H1 (cell line): Measurements from ENCODE around the gene KLF2. TPM values are rescaled to one million over a fixed set of nuclear protein-coding genes. Genes with fewer than 3 reads are reported as not detected.

Experiments used
- CTCF ChIA-PET: fragments of 300-600 bp; sonication (Branson Sonifier 250); formaldehyde crosslinking; loops from one replicate; lab custom pipeline; 2021; ENCODE audit not compliant: partially characterized antibody; lab: Charles Lee
- POLR2A ChIA-PET: fragments of 300-600 bp; sonication (Branson Sonifier 250); formaldehyde crosslinking; loops from one replicate; lab custom pipeline; 2021; ENCODE audit warnings: inconsistent platforms; ENCODE audit not compliant: partially characterized antibody; lab: Charles Lee
- DNase-seq, 2 experiments: peaks; one replicate each; pipeline versions ENCODE4 v3.0.0 to v3.0.0-alpha.2; 2010 to 2022; ENCODE audit warnings: low spot score in 2 of 2, low read depth in 1 of 2, mixed read lengths in 1 of 2
- FAIRE-seq: peaks from 2 replicates; lab custom pipeline; 2011; peaks lifted over from hg19 to GRCh38; lab: Jason Lieb, UNC
- H2AFZ ChIP-seq: 2 replicates; pipeline ENCODE4 v1.8.1; 2012; ENCODE audit warnings: low read length, inconsistent platforms
- H2AK5ac ChIP-seq: 2 replicates; pipeline ENCODE4 v1.6.1; 2013; ENCODE audit warnings: low read depth, low read length
- H2BK120ac ChIP-seq: replicated peaks from 2 replicates; pipeline ENCODE3; 2013; ENCODE audit warnings: low read depth, low read length, inconsistent platforms
- H2BK12ac ChIP-seq: 2 replicates; pipeline ENCODE4 v1.6.1; 2013; ENCODE audit warnings: low read depth, low read length
- H2BK15ac ChIP-seq: 2 replicates; pipeline ENCODE4 v1.6.1; 2013; ENCODE audit warnings: low read length
- H2BK20ac ChIP-seq: 2 replicates; pipeline ENCODE4 v1.6.1; 2013; ENCODE audit warnings: low read length
- H2BK5ac ChIP-seq: 2 replicates; pipeline ENCODE4 v1.6.1; 2013; ENCODE audit warnings: low read depth, low read length
- H3K14ac ChIP-seq: 2 replicates; pipeline ENCODE4 v1.6.1; 2013; ENCODE audit warnings: inconsistent platforms; ENCODE audit not compliant: insufficient read length
- H3K18ac ChIP-seq: 2 replicates; pipeline ENCODE4 v1.6.1; 2013; ENCODE audit warnings: low read length; ENCODE audit errors: extremely low read depth
- H3K23ac ChIP-seq: 2 replicates; pipeline ENCODE4 v1.6.1; 2013; ENCODE audit warnings: inconsistent platforms; ENCODE audit not compliant: insufficient read length
- H3K23me2 ChIP-seq: 2 replicates; pipeline ENCODE4 v1.6.1; 2013; ENCODE audit warnings: low read depth, low read length
- H3K27ac ChIP-seq: 2 replicates; pipeline ENCODE4 v1.6.1; 2011; ENCODE audit warnings: low read depth, low read length, inconsistent platforms
- H3K27me3 ChIP-seq, 4 experiments: replicated peaks in 1 of 4; 1 replicate in 1 of 4; 2 replicates in 3 of 4; pipeline versions ENCODE4 v1.6.1 to v1.8.1; 2011 to 2013; ENCODE audit warnings: low read length in 3 of 4, mild to moderate bottlenecking in 3 of 4, inconsistent platforms in 2 of 4, mixed read lengths in 2 of 4, moderate library complexity in 1 of 4; ENCODE audit not compliant: control insufficient read depth in 3 of 4, insufficient read depth in 3 of 4; ENCODE audit errors: extremely low read depth in 1 of 4
- H3K36me3 ChIP-seq, 4 experiments: 2 replicates each; pipeline versions ENCODE4 v1.6.1 to v1.8.1; 2011 to 2013; ENCODE audit warnings: mild to moderate bottlenecking in 4 of 4, low read length in 3 of 4, moderate library complexity in 2 of 4, control low read depth in 1 of 4, inconsistent platforms in 1 of 4; ENCODE audit not compliant: insufficient read depth in 4 of 4, control insufficient read depth in 2 of 4
- H3K4ac ChIP-seq: replicated peaks from 2 replicates; pipeline ENCODE3; 2013; ENCODE audit warnings: low read length, low read depth, mixed read lengths, inconsistent platforms; ENCODE audit not compliant: insufficient read length
- H3K4me1 ChIP-seq, 4 experiments: replicated peaks in 1 of 4; 1 replicate in 1 of 4; 2 replicates in 3 of 4; pipeline versions ENCODE4 v1.6.1 to v1.8.1; 2011 to 2013; ENCODE audit warnings: low read length in 3 of 4, inconsistent platforms in 2 of 4, mixed read lengths in 1 of 4; ENCODE audit not compliant: insufficient read depth in 4 of 4, control insufficient read depth in 3 of 4
- H3K4me2 ChIP-seq, 2 experiments: 2 replicates each; pipeline versions ENCODE4 v1.6.1 to v1.8.1; 2011 to 2013; ENCODE audit warnings: low read depth in 2 of 2, low read length in 2 of 2, control low read depth in 1 of 2, inconsistent platforms in 1 of 2, mild to moderate bottlenecking in 1 of 2; ENCODE audit not compliant: insufficient read depth in 1 of 2
- H3K4me3 ChIP-seq, 4 experiments: fragments of 200-600, 300-600 bp in 1 of 4; sonication (generic), shearing (Covaris generic), sonication (Bioruptor Twin) in 1 of 4; 2 replicates each; pipeline versions ENCODE4 v1.5.1 to v1.8.1; 2011 to 2016; ENCODE audit warnings: low read length in 4 of 4, low read depth in 3 of 4, control low read depth in 2 of 4, inconsistent platforms in 2 of 4, mild to moderate bottlenecking in 2 of 4, mixed read lengths in 1 of 4, moderate library complexity in 1 of 4; ENCODE audit not compliant: insufficient read depth in 2 of 4; ENCODE audit errors: extremely low read depth in 1 of 4
- H3K56ac ChIP-seq: replicated peaks from 2 replicates; pipeline ENCODE3; 2013; ENCODE audit warnings: low read depth, mild to moderate bottlenecking, mixed read lengths, low read length, inconsistent platforms; ENCODE audit not compliant: insufficient read length
- H3K79me1 ChIP-seq: 2 replicates; pipeline ENCODE4 v1.6.1; 2013; ENCODE audit warnings: low read depth, low read length, control low read depth
- H3K79me2 ChIP-seq, 2 experiments: 2 replicates each; pipeline versions ENCODE4 v1.6.1 to v1.8.1; 2012 to 2013; ENCODE audit warnings: low read length in 2 of 2, mild to moderate bottlenecking in 2 of 2, inconsistent platforms in 1 of 2; ENCODE audit not compliant: insufficient read depth in 2 of 2, control insufficient read depth in 1 of 2
- H3K9ac ChIP-seq, 4 experiments: replicated peaks in 1 of 4; 1 replicate in 1 of 4; 2 replicates in 3 of 4; pipeline versions ENCODE4 v1.6.1 to v1.8.1; 2011 to 2013; ENCODE audit warnings: low read depth in 3 of 4, low read length in 3 of 4, control low read depth in 2 of 4, mild to moderate bottlenecking in 2 of 4, moderate library complexity in 2 of 4, inconsistent platforms in 1 of 4; ENCODE audit errors: extremely low read depth in 1 of 4
- H3K9me3 ChIP-seq, 2 experiments: 2 replicates each; pipeline versions ENCODE4 v1.6.1 to v1.8.1; 2012 to 2013; ENCODE audit warnings: mild to moderate bottlenecking in 2 of 2, moderate library complexity in 2 of 2, control low read depth in 1 of 2, inconsistent platforms in 1 of 2, low read depth in 1 of 2, low read length in 1 of 2, mixed read lengths in 1 of 2; ENCODE audit not compliant: insufficient read depth in 2 of 2
- H4K20me1 ChIP-seq, 2 experiments: replicated peaks in 1 of 2; 2 replicates each; pipeline versions ENCODE3 to v1.8.1; 2011 to 2013; ENCODE audit warnings: inconsistent platforms in 2 of 2, low read length in 2 of 2, mild to moderate bottlenecking in 1 of 2; ENCODE audit not compliant: insufficient read depth in 2 of 2, control insufficient read depth in 1 of 2
- H4K5ac ChIP-seq: 2 replicates; pipeline ENCODE4 v1.6.1; 2013; ENCODE audit warnings: low read length, low read depth, mixed read lengths, inconsistent platforms; ENCODE audit not compliant: insufficient read length
- H4K8ac ChIP-seq: 2 replicates; pipeline ENCODE4 v1.8.0; 2013; ENCODE audit warnings: mild to moderate bottlenecking, moderate library complexity, low read length, inconsistent platforms; ENCODE audit not compliant: insufficient read depth; ENCODE audit errors: extremely low read depth
- H4K91ac ChIP-seq: replicated peaks from 2 replicates; pipeline ENCODE3; 2013; ENCODE audit warnings: low read length, mixed read lengths, inconsistent platforms; ENCODE audit not compliant: insufficient read length
- GTF2F1 ChIP-seq: IDR thresholded peaks from 2 replicates; pipeline ENCODE4 v1.6.1; 2012; ENCODE audit warnings: low read depth, low read length, improper control_type of control experiment, borderline replicate concordance
- JUN ChIP-seq: IDR thresholded peaks from 2 replicates; pipeline ENCODE4 v1.6.1; 2011; ENCODE audit warnings: low read depth, mild to moderate bottlenecking, improper control_type of control experiment, low read length
- JUND ChIP-seq: IDR thresholded peaks from 2 replicates; pipeline ENCODE4 v1.6.1; 2011; ENCODE audit warnings: mild to moderate bottlenecking, improper control_type of control experiment, low read length
- NRF1 ChIP-seq: IDR thresholded peaks from 2 replicates; pipeline ENCODE4 v1.6.1; 2011; ENCODE audit warnings: mild to moderate bottlenecking, low read depth, low read length, improper control_type of control experiment
- RAD21 ChIP-seq, 2 experiments: IDR thresholded peaks in 1 of 2; conservative IDR thresholded peaks in 1 of 2; 2 replicates each; pipeline ENCODE4 v1.6.1; 2011; ENCODE audit warnings: low read depth in 2 of 2, low read length in 2 of 2, improper control_type of control experiment in 1 of 2, inconsistent platforms in 1 of 2, mild to moderate bottlenecking in 1 of 2, moderate library complexity in 1 of 2
- RFX5 ChIP-seq: IDR thresholded peaks from 2 replicates; pipeline ENCODE4 v1.6.1; 2011; ENCODE audit warnings: low read depth, low read length, improper control_type of control experiment, borderline replicate concordance
- SIRT6 ChIP-seq: IDR thresholded peaks from one replicate; pipeline ENCODE4 v1.7.1; 2012; ENCODE audit warnings: low read length, inconsistent platforms
- SP4 ChIP-seq: IDR thresholded peaks from 2 replicates; pipeline ENCODE4 v1.6.1; 2012; ENCODE audit warnings: low read length, inconsistent platforms
- YY1 ChIP-seq: IDR thresholded peaks from 2 replicates; pipeline ENCODE4 v1.6.1; 2011; ENCODE audit warnings: low read depth, mild to moderate bottlenecking, low read length
- WGBS, 2 experiments: shearing (Covaris generic) in 1 of 2; methylation state at CpG; one replicate each; pipeline versions ENCODE4 v1.1.6 to v1.1.7; 2013 to 2015; ENCODE audit warnings: low lambda C conversion rate in 2 of 2, mixed read lengths in 2 of 2, inconsistent platforms in 1 of 2, low coverage in 1 of 2, missing lambda C conversion rate in 1 of 2; ENCODE audit not compliant: insufficient replicate concordance in 2 of 2, insufficient coverage in 1 of 2, insufficient read length in 1 of 2; ENCODE audit errors: extremely low coverage in 1 of 2, missing lambda C conversion rate in 1 of 2; 5-methylcytosine and 5-hydroxymethylcytosine counted together
- polyA plus RNA-seq, 7 experiments: library from polyadenylated mRNA; depleted of rRNA in 3 of 7; stranded (reverse) in 5 of 7; unstranded in 2 of 7; fragments of >200 nt in 5 of 7; fragments of 200-250 nt in 2 of 7; gene quantifications; 1 replicate in 5 of 7; 2 replicates in 1 of 7; 4 replicates in 1 of 7; pipeline versions ENCODE4 v1.2.1 to v1.2.3, GENCODE V29; 2011 to 2013; ENCODE audit warnings: missing spikeins in 2 of 7, mixed read lengths in 2 of 7
- total RNA-seq: library from RNA; stranded (reverse); fragmentation: NEBNext Ultra II Directional; extraction: Animal tissue kit (Norgen Biotek cat#: 25700); gene quantifications from 2 replicates; pipeline ENCODE4 v1.2.1, GENCODE V29; 2021

KLF2 gene
- total and polyA plus RNA-seq, 2 of the 8 experiments (the other 6 are each of a cell fraction or from before 2014, with no cell fraction given): 0.19 to 0.33 TPM

- H3K56ac ChIP-seq: no peak overlapping the region
- CTCF ChIA-PET: interaction anchor here (0.8 to 1.5 kb wide), 4 partner anchors 12 to 71 kb away, joined by 3 to 5 read pairs (median 4); no protein-coding TSS in a partner anchor
- no peak overlapping the region for H3K9ac ChIP-seq
- H2BK120ac ChIP-seq: no peak overlapping the region
- no peak overlapping the region for H3K27ac ChIP-seq
- no peak overlapping the region for H3K4me3 ChIP-seq
- H3K79me2 ChIP-seq: no peaks in the 10 kb centered on the region
- no peaks in the 10 kb centered on the region for H3K23me2 ChIP-seq
- H2AFZ ChIP-seq: no peak overlapping the region
- H3K4ac ChIP-seq: no peak overlapping the region
- H4K91ac ChIP-seq: no peak overlapping the region
- no peak for FAIRE-seq
- H2BK12ac ChIP-seq: no peak overlapping the region
- H4K20me1 ChIP-seq: no peaks in the 10 kb centered on the region
- no peak for TF ChIP-seq GTF2F1
- TF ChIP-seq RFX5: no peak
- no peak for TF ChIP-seq SIRT6
- no peak for TF ChIP-seq RAD21 (IDR thresholded peaks at IDR 0.05 in 1 of 2, conservative IDR thresholded peaks at IDR 0.05 in 1 of 2; ENCODE audit: low read depth in 2 of 2, low read length in 2 of 2)
- no peak for TF ChIP-seq NRF1
- no peak for TF ChIP-seq JUN
- TF ChIP-seq SP4: no peak
- no peak for TF ChIP-seq YY1
- TF ChIP-seq JUND: no peak
- TF ChIP-seq, all 59 proteins: peak for 0
- Histone ChIP-seq H3K36me3 (no peaks in the 10 kb centered on the region), H3K14ac (no peak overlapping the region), H3K79me1 (no peaks in the 10 kb centered on the region), H3K9me3 (no peaks in the 10 kb centered on the region), H3K4me1 (peaks cover 0 to 6% (median 5%) of the 10 kb centered on the region in 4 experiments; a peak in 4 of 7 replicates), H2BK15ac (no peak overlapping the region), H3K23ac (no peak overlapping the region), H3K18ac (no peak overlapping the region), H4K8ac (no peak overlapping the region), H2BK5ac (no peak overlapping the region), H4K5ac (no peak overlapping the region), H3K27me3 (no peaks in the 10 kb centered on the region; a peak in 2 of 7 replicates), H2BK20ac (no peak overlapping the region), H3K4me2 (no peak overlapping the region), H2AK5ac (no peak overlapping the region)
- DNase-seq: no peak
- 76% methylated on average over 5 of the region's 5 CpGs; no CpG with 5 or more reads in 1 of the 2 experiments for WGBS, 2 experiments
- POLR2A ChIA-PET: interaction anchor here (1.9 kb wide), 1 partner anchor 10 kb away, joined by 5 read pairs; no protein-coding TSS in a partner anchor
Measured at GRCh38 chr19:16340092-16340491, 15.5 kb downstream of the KLF2 start.
